Activated naive CD8-positive, alpha-beta T cell treated with anti-CD3 and anti-CD28 coated beads for 36 hours (primary cell): ENCODE measurements around the gene SEC23B. TPM values are rescaled to one million over a fixed set of nuclear protein-coding genes. Genes with fewer than 3 reads are reported as not detected.
A peak's percentile ranks its signal among the peaks of the same experiment; 100 is the strongest.
"Not testable (repeated sequence)": the region's sequence is repeated elsewhere in the genome, so short reads cannot be mapped to it uniquely, and the experiment has no call there.

Experiments used
- DNase-seq: peaks from one replicate; pipeline ENCODE4 v3.0.0; 2021
- H3K27ac Mint-ChIP-seq: one replicate; pipeline ENCODE4 v1.8.0; 2022; ENCODE audit warnings: mild to moderate bottlenecking, moderate library complexity, mixed read lengths
- H3K27me3 Mint-ChIP-seq: one replicate; pipeline ENCODE4 v1.8.0; 2022; ENCODE audit warnings: mild to moderate bottlenecking, mixed read lengths
- H3K36me3 Mint-ChIP-seq: one replicate; pipeline ENCODE4 v1.8.0; 2021; ENCODE audit warnings: mild to moderate bottlenecking, mixed read lengths
- H3K4me1 Mint-ChIP-seq: one replicate; pipeline ENCODE4 v1.8.0; 2021; ENCODE audit warnings: mixed read lengths
- H3K4me3 Mint-ChIP-seq: one replicate; pipeline ENCODE4 v1.8.0; 2022; ENCODE audit warnings: mild to moderate bottlenecking, moderate library complexity, mixed read lengths
- H3K9me3 Mint-ChIP-seq: one replicate; pipeline ENCODE4 v1.8.0; 2022; ENCODE audit warnings: mixed read lengths
- total RNA-seq, 2 experiments: library from RNA; stranded (reverse); gene quantifications; one replicate each; pipeline ENCODE4 v1.2.3, GENCODE V29; 2021

Gene SEC23B
- total RNA-seq, result 10 to 100 TPM; 81.9 to 92.0 TPM

DNA sequence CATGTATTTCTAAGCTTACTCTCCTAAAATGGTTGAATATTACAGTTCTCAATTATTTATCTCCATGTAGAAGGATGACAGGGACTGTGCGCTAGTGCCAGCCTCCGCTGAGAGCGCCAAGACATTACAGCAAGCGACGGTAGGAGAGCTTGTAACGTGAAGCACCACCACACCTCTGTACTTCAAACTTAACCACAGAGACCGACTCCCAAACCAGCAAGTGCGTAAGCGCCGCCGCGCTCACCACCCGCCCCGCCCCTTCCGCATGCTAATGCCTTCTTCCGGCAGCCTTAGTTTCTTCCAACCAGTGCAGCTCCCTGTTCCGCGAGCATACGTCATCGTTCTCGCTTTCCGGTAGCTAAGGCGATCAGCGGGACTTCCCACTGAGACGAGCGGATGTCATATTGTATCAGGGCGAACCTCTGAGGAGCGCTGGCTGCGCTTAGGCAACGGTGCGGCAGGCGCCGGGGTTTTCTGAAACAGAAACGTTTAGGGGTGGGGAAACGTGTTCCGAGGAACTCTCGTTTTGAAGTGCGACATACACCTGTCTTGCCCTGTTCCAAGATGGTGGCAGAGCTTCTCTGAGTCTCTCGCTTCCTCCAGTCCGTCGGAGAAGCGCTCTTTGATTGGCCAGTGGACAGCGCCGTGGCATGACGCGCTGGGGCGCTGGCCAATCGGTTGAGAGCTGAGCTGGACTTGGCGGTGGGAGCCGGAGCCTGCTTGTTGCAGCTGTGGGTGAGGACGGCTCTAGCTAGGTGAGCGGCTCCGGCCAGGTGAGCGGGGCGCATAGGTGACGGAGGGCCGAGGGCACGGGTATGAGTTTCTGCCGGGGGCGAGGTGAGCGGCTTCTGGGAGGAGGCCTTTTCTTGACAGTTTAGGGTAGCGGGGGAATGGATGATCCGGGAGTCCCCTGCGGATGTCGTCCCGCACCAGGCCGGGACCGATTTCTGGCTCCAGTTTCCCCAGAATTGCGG lies at the start of gene SEC23B:
Gene SEC23B (plus strand): TSS at position 723 of the 974 bp plus-strand sequence. CDS start 2,896 bp downstream, outside the sequence.
- Mint-ChIP-seq H3K36me3 (peaks cover 27% of the 10 kb centered on the region), H3K27ac (peak within 1 kb of the TSS; percentile 96), H3K27me3 (peaks cover 11% of the 10 kb centered on the region), H3K4me3 (peak within 1 kb of the TSS; percentile 94), H3K9me3 (no peaks in the 10 kb centered on the region), H3K4me1 (peaks cover 16% of the 10 kb centered on the region)
- peak; percentile 97 for DNase-seq

DNA sequence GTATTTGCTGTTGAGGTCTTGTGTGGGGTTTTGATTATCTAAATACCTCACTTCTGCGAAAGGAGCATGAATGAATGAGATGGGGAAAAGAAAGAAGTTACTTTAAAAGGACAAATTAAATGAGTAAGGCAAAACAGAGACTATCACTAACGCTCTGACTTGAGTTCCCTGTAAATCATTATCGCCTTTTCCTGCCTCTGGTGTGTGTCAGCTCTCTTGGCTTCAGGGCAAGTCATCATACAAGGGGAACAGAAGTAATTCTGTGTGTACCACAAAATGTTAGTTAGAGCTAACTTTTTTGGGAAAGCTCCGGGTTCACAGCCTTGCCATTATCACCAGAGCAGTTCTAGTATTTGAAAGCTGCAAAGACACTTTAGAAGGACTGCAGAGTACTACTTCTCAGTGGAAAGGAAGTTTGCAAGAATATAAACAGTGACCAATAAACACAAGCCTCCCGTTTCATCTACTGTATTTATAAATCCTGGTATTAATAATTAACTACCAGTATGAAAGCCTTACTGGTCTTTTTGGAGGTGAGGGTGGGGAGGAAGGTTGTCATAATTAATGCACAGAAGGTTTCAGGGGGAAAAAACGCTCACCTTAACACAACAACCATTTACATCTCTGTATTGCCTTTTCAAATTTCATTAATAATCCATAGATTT lies 42.1 kb upstream of the SEC23B start:
- Mint-ChIP-seq H3K36me3 (no peaks in the 10 kb centered on the region), H3K4me1 (peaks cover 12% of the 10 kb centered on the region), H3K9me3 (no peaks in the 10 kb centered on the region), H3K27ac (no peak overlapping the region), H3K27me3 (no peaks in the 10 kb centered on the region), H3K4me3 (peak overlapping the region; percentile 94)
- no peak for DNase-seq

DNA sequence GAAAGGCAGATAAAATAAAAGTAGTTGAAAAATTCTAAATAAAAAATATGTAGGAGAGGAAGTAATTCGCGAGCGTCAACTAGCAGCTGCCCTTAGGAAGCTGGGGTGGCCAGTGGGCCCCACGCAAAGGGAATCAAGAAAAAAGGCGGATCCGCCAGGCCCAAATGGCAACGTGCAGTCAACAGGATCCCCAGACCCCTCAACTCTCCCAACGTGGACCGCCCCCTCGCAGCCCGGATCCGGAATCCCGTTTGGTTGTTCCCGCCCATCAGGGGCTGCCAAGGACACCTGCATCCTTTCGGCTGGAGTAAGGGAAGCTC lies 41.2 kb upstream of the SEC23B start:
- Mint-ChIP-seq H3K9me3 (no peaks in the 10 kb centered on the region), H3K4me1 (peaks cover 12% of the 10 kb centered on the region), H3K27me3 (no peaks in the 10 kb centered on the region), H3K27ac (peak overlapping the region; percentile 91), H3K4me3 (peak overlapping the region; percentile 94), H3K36me3 (no peaks in the 10 kb centered on the region)
- no peak for DNase-seq

DNA sequence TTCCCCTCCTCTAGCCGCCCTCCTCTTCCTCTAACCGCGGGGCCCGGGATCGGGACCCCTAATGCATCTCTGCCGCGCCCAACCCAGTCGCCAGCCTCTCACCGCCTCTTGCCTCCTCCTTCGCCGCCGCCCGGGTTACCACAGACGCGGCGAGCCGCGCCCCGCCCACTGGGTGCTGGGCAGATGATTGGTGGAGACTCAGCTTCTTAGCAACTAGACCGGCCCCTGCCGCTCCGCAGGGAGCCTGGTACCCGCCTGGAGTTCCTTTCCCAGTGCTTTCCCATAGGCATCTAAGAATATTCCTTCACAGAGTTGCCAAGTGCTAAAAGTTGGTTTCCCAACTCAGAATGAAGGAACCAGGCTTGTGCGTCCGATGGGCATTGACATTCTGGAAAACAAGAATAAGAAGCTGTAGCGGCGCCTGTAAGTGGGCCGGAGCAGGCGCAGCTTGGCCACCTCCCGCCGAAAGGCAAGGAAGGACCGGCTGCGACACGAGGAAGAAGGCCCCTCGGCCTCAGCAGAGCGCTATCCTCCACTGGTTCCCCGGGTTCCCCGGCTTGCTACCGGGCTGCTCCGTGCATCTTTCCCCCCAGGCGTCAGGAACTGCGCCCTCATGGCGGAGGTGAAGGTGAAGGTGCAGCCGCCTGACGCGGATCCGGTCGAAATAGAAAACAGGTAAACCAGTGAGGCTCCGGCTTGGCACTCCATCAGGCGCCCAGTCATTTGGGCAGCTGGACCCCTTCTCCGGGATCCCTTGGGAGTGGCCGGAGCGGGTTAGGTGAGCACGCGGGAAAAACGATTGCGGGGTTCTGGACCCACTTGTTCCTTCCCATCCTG lies 40.6 kb upstream of the SEC23B start, which contains the start of the genes DZANK1 and POLR3F:
Gene DZANK1 (minus strand): TSS at position 137 of the 837 bp plus-strand sequence. CDS start 1,672 bp downstream, outside the sequence.
Gene POLR3F (plus strand): TSS at position 497 of the 837 bp plus-strand sequence. CDS start 117 bp downstream, at position 614.
- DNase-seq, result peak; percentile 94
- H3K9me3 Mint-ChIP-seq, result no peaks in the 10 kb centered on the region
- H3K4me3 Mint-ChIP-seq, result peak within 1 kb of the TSS; percentile 94
- peaks cover 12% of the 10 kb centered on the region for H3K4me1 Mint-ChIP-seq
- H3K36me3 Mint-ChIP-seq, result no peaks in the 10 kb centered on the region
- H3K27ac Mint-ChIP-seq, result peak within 1 kb of the TSS; percentile 91
- H3K27me3 Mint-ChIP-seq, result no peaks in the 10 kb centered on the region

DNA sequence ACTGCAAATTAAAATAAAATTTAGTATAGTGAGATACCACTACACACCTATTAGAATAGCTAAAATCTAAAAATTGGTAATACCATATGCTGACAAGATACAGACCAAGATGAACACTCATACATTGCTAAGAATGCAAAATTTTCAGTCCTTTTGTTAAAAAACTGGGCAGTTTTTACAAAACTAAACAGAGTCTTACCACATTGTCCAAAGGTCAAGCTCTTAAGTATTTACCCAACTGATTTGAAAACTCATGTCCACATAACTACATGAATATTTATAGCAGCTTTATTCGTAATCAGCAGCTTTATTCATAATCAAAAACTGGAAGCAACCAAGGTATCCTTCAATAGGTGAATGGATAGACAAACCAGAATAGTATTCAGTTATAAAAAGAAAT lies 30.5 kb upstream of the SEC23B start:
- peaks cover 20% of the 10 kb centered on the region for H3K36me3 Mint-ChIP-seq
- no peaks in the 10 kb centered on the region for H3K27me3 Mint-ChIP-seq
- H3K27ac Mint-ChIP-seq, result no peak overlapping the region
- H3K4me3 Mint-ChIP-seq, result no peak overlapping the region
- DNase-seq, result no peak
- no peaks in the 10 kb centered on the region for H3K9me3 Mint-ChIP-seq
- no peaks in the 10 kb centered on the region for H3K4me1 Mint-ChIP-seq

DNA sequence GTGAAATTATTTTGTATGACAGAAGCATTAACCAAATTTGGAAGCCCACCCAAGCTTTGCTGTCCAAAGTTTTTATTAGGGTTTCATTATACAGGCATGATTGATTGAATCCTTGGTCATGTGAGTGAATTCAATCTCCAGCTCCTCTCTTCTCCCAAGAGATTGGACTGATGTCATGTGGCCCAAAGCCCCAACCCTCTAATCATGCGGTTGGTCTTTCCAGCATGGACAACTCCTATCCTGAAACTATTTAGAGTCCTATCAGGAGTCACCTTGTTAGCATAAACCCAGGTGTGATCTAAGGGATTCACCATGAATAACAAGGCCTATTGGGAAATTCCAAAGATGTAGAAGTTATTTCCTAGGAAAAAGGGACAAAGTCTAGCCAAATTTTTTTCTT lies 29.9 kb upstream of the SEC23B start:
- Mint-ChIP-seq H3K9me3 (no peaks in the 10 kb centered on the region), H3K27ac (no peak overlapping the region)

DNA sequence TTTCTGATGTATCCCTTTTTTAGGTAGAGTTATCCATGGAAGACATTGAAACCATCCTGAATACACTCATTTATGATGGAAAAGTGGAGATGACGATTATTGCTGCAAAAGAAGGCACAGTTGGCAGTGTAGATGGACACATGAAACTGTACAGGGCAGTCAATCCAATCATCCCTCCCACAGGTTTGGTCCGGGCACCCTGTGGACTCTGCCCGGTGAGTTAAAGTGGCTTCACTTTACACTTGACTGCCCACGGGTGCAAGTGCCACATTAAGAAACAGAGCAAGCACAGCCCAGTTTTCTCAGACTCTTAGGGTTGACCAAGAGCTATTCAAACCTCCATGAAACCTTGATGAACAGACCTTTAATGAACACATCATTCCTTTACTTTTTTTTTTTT lies 26.1 kb upstream of the SEC23B start:
- H3K4me1 Mint-ChIP-seq, result no peaks in the 10 kb centered on the region
- no peaks in the 10 kb centered on the region for H3K9me3 Mint-ChIP-seq
- peaks cover 14% of the 10 kb centered on the region for H3K36me3 Mint-ChIP-seq
- no peak for DNase-seq
- H3K4me3 Mint-ChIP-seq, result no peak overlapping the region
- no peak overlapping the region for H3K27ac Mint-ChIP-seq
- no peaks in the 10 kb centered on the region for H3K27me3 Mint-ChIP-seq

More for the DNA sequence above, 29.9 kb upstream of the SEC23B start:
- Mint-ChIP-seq H3K27me3 (no peaks in the 10 kb centered on the region), H3K4me3 (no peak overlapping the region), H3K36me3 (peaks cover 21% of the 10 kb centered on the region), H3K4me1 (no peaks in the 10 kb centered on the region)
- no peak for DNase-seq

DNA sequence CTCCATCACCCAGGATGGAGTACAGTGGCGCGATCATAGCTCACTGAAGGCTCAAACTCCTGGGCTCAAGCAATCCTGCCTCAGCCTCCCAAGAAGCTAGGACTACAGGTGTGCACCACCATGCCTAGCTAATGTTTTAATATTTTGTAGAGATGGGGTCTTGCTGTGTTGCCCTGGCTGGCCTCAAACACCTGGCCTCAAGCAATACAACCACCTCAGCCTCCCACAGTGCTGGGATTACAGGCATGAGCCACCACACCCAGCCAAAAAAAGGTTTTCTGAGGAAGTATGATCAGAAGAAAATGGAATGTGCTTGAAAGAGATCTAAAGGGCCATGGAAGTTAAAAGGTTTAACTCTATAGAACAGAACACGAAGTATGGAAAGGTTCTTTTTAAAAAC lies 19.4 kb upstream of the SEC23B start:
- Mint-ChIP-seq H3K27ac (no peak overlapping the region), H3K4me3 (no peak overlapping the region), H3K9me3 (no peaks in the 10 kb centered on the region), H3K27me3 (no peaks in the 10 kb centered on the region), H3K36me3 (peaks cover 11% of the 10 kb centered on the region), H3K4me1 (no peaks in the 10 kb centered on the region)
- DNase-seq, result no peak

DNA sequence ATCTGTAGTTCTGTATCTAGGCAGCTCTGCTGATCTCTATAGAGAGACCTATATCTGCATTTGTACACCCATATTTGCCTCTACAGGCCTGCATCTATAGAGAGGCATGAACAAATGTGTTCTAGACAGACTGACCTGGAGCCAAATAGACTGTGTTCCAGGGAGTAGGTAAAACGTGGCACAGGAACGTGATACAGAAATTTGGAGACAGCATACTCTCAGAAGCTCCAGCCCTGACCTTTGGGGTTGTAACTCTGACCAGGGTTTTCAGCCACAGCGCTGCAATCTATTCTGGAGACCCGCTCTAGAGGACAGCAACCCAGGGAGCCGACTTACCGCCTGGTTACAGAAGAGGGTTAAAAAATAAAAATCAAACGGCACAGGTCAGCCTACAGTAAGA lies 11.7 kb upstream of the SEC23B start:
- no peak for DNase-seq

DNA sequence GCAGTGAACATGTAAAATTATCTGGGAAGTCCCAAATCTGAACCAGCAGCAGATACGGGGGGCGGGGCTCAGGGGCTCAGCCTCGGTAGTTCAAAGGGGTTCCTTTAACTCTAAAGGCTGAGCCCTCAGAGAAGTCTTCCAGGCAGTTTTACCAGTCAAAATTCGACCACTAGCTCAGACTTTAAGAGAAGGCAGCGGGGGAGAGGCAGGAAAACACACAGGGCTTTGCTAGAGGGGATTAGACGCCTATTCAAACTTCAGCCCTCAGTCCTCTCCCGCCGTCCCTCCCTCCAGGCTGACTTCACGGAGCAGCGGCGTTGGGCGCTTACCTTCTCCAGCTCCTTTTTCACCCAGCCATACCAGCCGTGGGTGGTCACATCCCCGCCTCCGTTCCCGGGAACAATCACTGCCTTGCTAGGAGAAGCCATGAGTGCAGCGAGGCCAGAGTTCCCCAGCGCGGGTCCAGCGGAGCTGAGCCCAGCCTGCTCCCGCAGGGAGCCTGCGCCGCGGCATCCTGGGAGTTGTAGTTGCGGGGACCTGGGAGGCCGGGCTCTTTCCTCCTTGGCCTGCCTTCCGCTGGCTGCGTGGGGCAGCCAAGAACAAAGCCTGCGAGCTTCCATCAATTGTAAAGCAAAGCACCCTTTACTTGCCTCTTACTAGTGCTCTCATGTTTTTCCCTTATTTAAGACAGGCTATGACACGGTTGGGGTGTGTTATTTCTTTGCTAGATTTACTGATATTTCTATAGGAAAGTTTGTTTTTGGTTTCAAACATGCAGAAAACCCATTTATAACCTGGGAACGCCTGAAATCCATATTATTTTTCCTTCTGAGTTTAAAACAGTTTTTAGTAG lies 10.8 kb upstream of the SEC23B start, which contains the start of gene RBBP9:
Gene RBBP9 (minus strand): TSS at position 486 of the 853 bp plus-strand sequence. CDS start 58 bp downstream, at position 428.
- Mint-ChIP-seq H3K27me3 (peaks cover 3% of the 10 kb centered on the region), H3K36me3 (peaks cover 4% of the 10 kb centered on the region), H3K9me3 (no peaks in the 10 kb centered on the region), H3K4me3 (peak within 1 kb of the TSS; percentile 95), H3K4me1 (peaks cover 10% of the 10 kb centered on the region), H3K27ac (peak within 1 kb of the TSS; percentile 84)
- peak; percentile 82 for DNase-seq

More for the DNA sequence above, 11.7 kb upstream of the SEC23B start:
- H3K4me1 Mint-ChIP-seq, result peaks cover 10% of the 10 kb centered on the region
- peak overlapping the region; percentile 95 for H3K4me3 Mint-ChIP-seq
- H3K36me3 Mint-ChIP-seq, result peaks cover 4% of the 10 kb centered on the region
- no peaks in the 10 kb centered on the region for H3K9me3 Mint-ChIP-seq
- no peaks in the 10 kb centered on the region for H3K27me3 Mint-ChIP-seq
- H3K27ac Mint-ChIP-seq, result no peak overlapping the region

DNA sequence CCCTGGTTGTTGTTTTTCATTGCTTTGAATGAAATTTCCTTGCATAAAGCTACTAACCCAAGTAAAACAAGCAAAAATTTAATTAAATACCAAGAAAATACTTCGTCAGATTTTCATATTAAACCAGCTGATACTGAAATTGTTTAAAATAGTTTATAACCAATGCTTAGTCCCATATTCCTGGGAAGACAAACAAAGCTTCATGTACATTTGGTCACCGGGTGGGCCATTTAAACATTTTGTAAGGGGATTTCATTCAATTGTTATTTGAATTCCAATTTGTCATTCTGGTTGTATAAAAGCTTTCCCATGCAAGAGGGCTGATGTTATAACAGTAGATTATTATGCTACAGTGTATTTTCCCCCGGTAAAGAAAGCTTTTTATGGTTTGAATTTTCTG lies 10.1 kb upstream of the SEC23B start:
- peak overlapping the region; percentile 95 for H3K4me3 Mint-ChIP-seq

DNA sequence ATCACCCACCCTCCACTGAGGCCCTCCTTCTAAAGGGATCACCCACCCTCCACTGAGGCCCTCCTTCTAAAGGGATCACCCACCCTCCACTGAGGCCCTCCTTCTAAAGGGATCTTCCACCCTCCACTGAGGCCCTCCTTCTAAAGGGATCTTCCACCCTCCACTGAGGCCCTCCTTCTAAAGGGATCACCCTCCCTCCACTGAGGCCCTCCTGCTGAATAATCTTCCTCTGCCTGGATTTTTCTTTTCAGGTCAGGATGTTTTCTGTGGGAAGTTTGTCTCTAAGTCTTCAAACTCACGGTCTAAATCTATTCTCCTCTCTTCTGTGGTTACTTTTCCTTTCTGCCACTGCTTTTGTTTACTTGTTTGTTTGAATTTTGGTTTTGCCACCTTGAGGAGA lies 6.1 kb upstream of the SEC23B start:
- H3K4me3 Mint-ChIP-seq, H3K4me1 Mint-ChIP-seq, H3K9me3 Mint-ChIP-seq, H3K27ac Mint-ChIP-seq, DNase-seq, H3K36me3 Mint-ChIP-seq: not testable (repeated sequence)
- peaks cover 13% of the 10 kb centered on the region for H3K27me3 Mint-ChIP-seq

More for the DNA sequence above, 10.1 kb upstream of the SEC23B start:
- peaks cover 5% of the 10 kb centered on the region for H3K27me3 Mint-ChIP-seq
- H3K4me1 Mint-ChIP-seq, result peaks cover 10% of the 10 kb centered on the region
- no peaks in the 10 kb centered on the region for H3K9me3 Mint-ChIP-seq
- peak overlapping the region; percentile 84 for H3K27ac Mint-ChIP-seq
- DNase-seq, result no peak
- H3K36me3 Mint-ChIP-seq, result peaks cover 3% of the 10 kb centered on the region

DNA sequence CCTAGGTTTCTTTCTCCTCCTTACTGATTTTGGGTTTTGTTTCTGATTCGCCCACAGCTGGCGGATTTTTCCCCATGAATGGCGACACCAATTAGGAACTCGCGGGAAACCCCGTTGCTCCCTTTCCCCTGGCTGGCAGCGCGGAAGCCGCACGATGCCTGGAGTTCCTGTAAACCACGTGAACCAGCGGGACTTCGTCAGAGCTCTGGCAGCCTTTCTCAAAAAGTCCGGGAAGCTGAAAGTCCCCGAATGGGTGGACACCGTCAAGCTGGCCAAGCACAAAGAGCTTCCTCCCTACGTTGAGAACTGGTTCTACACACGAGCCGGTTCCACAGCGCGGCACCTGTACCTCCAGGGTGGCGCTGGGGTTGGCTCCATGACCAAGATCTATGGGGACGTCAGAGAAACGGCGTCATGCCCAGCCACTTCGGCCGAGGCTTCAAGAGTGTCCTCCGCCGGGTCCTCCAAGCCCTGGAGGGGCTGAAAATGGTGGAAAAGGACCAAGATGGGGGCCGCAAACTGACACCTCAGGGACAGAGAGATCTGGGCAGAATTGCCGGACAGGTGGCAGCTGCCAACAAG lies 3.2 kb upstream of the SEC23B start:
- H3K27ac Mint-ChIP-seq, result no peak overlapping the region
- no peak for DNase-seq
- H3K27me3 Mint-ChIP-seq, result peaks cover 16% of the 10 kb centered on the region
- H3K36me3 Mint-ChIP-seq, result peaks cover 5% of the 10 kb centered on the region
- no peak overlapping the region for H3K4me3 Mint-ChIP-seq
- no peaks in the 10 kb centered on the region for H3K9me3 Mint-ChIP-seq
- H3K4me1 Mint-ChIP-seq, result peaks cover 11% of the 10 kb centered on the region
